Effector memory CD4-positive, alpha-beta T cell (primary cell): ENCODE data around the gene HEY2.
"Not testable (repeated sequence)": the region's sequence is repeated elsewhere in the genome, so short reads cannot be mapped to it uniquely, and the experiment has no call there.

Experiments used
- DNase-seq, 3 donors: peaks; one replicate each; pipeline ENCODE4 v3.0.0-alpha.2; 2020
- H3K27ac ChIP-seq: 2 replicates; pipeline ENCODE4 v1.7.0; 2013; ENCODE audit warnings: mild to moderate bottlenecking, low read length, moderate library complexity; ENCODE audit not compliant: insufficient read depth, poor library complexity, severe bottlenecking
- H3K27me3 ChIP-seq: replicated peaks from 2 replicates; pipeline ENCODE4 v1.7.0; 2013; ENCODE audit warnings: mild to moderate bottlenecking, low read length; ENCODE audit not compliant: insufficient read depth, control insufficient read depth, poor library complexity, severe bottlenecking
- H3K36me3 ChIP-seq: 2 replicates; pipeline ENCODE4 v1.7.0; 2013; ENCODE audit warnings: mild to moderate bottlenecking, low read length, moderate library complexity; ENCODE audit not compliant: control insufficient read depth, insufficient read depth
- H3K4me1 ChIP-seq: 2 replicates; pipeline ENCODE4 v1.7.0; 2013; ENCODE audit warnings: low read length, mild to moderate bottlenecking; ENCODE audit not compliant: control insufficient read depth, insufficient read depth, poor library complexity, severe bottlenecking
- H3K4me3 ChIP-seq: 2 replicates; pipeline ENCODE4 v1.7.0; 2013; ENCODE audit warnings: low read length, low read depth, mild to moderate bottlenecking; ENCODE audit not compliant: insufficient read depth, poor library complexity, severe bottlenecking
- H3K9me3 ChIP-seq: 2 replicates; pipeline ENCODE4 v1.7.0; 2013; ENCODE audit warnings: mild to moderate bottlenecking, low read length, moderate library complexity; ENCODE audit not compliant: control insufficient read depth

The HEY2 gene

GRCh38 chr6:125765944-125766343, 16.5 kb downstream of the HEY2 start:
- Histone ChIP-seq H3K4me3 (no peak overlapping the region), H3K36me3 (no peaks in the 10 kb centered on the region), H3K4me1 (no peaks in the 10 kb centered on the region), H3K27ac (no peak overlapping the region), H3K27me3 (peaks cover 5% of the 10 kb centered on the region), H3K9me3 (no peaks in the 10 kb centered on the region)
- DNase-seq: no peak

- Histone ChIP-seq H3K4me1 (no peaks in the 10 kb centered on the region), H3K9me3 (no peaks in the 10 kb centered on the region), H3K27me3 (peaks cover 5% of the 10 kb centered on the region), H3K36me3 (no peaks in the 10 kb centered on the region), H3K4me3 (no peak overlapping the region), H3K27ac (no peak overlapping the region)
- no peak for DNase-seq
Observed at GRCh38 chr6:125766641-125767040, 17.2 kb downstream of the HEY2 start.

GRCh38 chr6:125769147-125769783, 19.8 kb downstream of the HEY2 start:
- H3K4me1 ChIP-seq: no peaks in the 10 kb centered on the region
- H3K36me3 ChIP-seq: no peaks in the 10 kb centered on the region
- DNase-seq: no peak

GRCh38 chr6:125773387-125774341, 24.2 kb downstream of the HEY2 start:
- no peaks in the 10 kb centered on the region for H3K36me3 ChIP-seq
- H3K4me1 ChIP-seq: no peaks in the 10 kb centered on the region
- H3K9me3 ChIP-seq: no peaks in the 10 kb centered on the region
- H3K27me3 ChIP-seq: no peaks in the 10 kb centered on the region
- H3K4me3 ChIP-seq: no peak overlapping the region
- no peak overlapping the region for H3K27ac ChIP-seq
- no peak for DNase-seq

More at GRCh38 chr6:125769147-125769783, 19.8 kb downstream of the HEY2 start:
- Histone ChIP-seq H3K27ac (no peak overlapping the region), H3K27me3 (no peaks in the 10 kb centered on the region), H3K9me3 (no peaks in the 10 kb centered on the region), H3K4me3 (no peak overlapping the region)

GRCh38 chr6:125776107-125776826, 26.8 kb downstream of the HEY2 start:
- H3K4me3 ChIP-seq, H3K27me3 ChIP-seq, H3K27ac ChIP-seq, H3K9me3 ChIP-seq, H3K4me1 ChIP-seq, H3K36me3 ChIP-seq, DNase-seq: not testable (repeated sequence)

GRCh38 chr6:125779924-125780539, 30.6 kb downstream of the HEY2 start:
- Histone ChIP-seq H3K27ac (peak overlapping the region; percentile 73), H3K9me3 (no peaks in the 10 kb centered on the region), H3K36me3 (no peaks in the 10 kb centered on the region), H3K27me3 (no peaks in the 10 kb centered on the region), H3K4me3 (peak overlapping the region; percentile 74), H3K4me1 (peaks cover 6% of the 10 kb centered on the region)
- DNase-seq: peak; percentile 78 to 83 (median 79)

- H3K4me1 ChIP-seq: peaks cover 6% of the 10 kb centered on the region
- DNase-seq: peak; percentile 25 to 39 (median 32)
- no peaks in the 10 kb centered on the region for H3K27me3 ChIP-seq
- H3K27ac ChIP-seq: peak overlapping the region; percentile 73
- H3K4me3 ChIP-seq: peak overlapping the region; percentile 74
- H3K9me3 ChIP-seq: no peaks in the 10 kb centered on the region
- no peaks in the 10 kb centered on the region for H3K36me3 ChIP-seq
Observed at GRCh38 chr6:125780540-125781313, 31.3 kb downstream of the HEY2 start.

- peak in 1 of 3 donors; percentile 43 for DNase-seq
- H3K36me3 ChIP-seq: no peaks in the 10 kb centered on the region
Observed at GRCh38 chr6:125781314-125781868, 32.0 kb downstream of the HEY2 start.

GRCh38 chr6:125784365-125784764, 34.9 kb downstream of the HEY2 start:
- no peak overlapping the region for H3K4me3 ChIP-seq

More at GRCh38 chr6:125781314-125781868, 32.0 kb downstream of the HEY2 start:
- H3K9me3 ChIP-seq: no peaks in the 10 kb centered on the region
- H3K4me1 ChIP-seq: peaks cover 6% of the 10 kb centered on the region
- H3K27ac ChIP-seq: peak overlapping the region; percentile 73
- H3K4me3 ChIP-seq: peak overlapping the region; percentile 74
- no peaks in the 10 kb centered on the region for H3K27me3 ChIP-seq

More at GRCh38 chr6:125784365-125784764, 34.9 kb downstream of the HEY2 start:
- Histone ChIP-seq H3K27ac (no peak overlapping the region), H3K27me3 (no peaks in the 10 kb centered on the region), H3K4me1 (peaks cover 10% of the 10 kb centered on the region), H3K36me3 (no peaks in the 10 kb centered on the region), H3K9me3 (no peaks in the 10 kb centered on the region)
- DNase-seq: no peak
